CD14-positive monocyte (primary cell): Measurements from ENCODE around the gene RTN4RL1. TPM values are rescaled to one million over a fixed set of nuclear protein-coding genes. Genes with fewer than 3 reads are reported as not detected.

Experiments used
- DNase-seq, 3 donors: peaks; one replicate each; pipeline ENCODE4 v3.0.0-alpha.2; 2011 to 2022
- H2AFZ ChIP-seq: 2 replicates; pipeline ENCODE4 v1.6.0; 2012; ENCODE audit warnings: mild to moderate bottlenecking, low read depth, low read length, inconsistent platforms; ENCODE audit not compliant: insufficient read depth, poor library complexity, severe bottlenecking
- H3K27ac ChIP-seq, 2 donors: 1 replicate in 1 of 2; 2 replicates in 1 of 2; pipeline ENCODE4 v1.5.1; 2012 to 2013; ENCODE audit warnings: low read length in 2 of 2, control low read depth in 1 of 2, inconsistent platforms in 1 of 2, low read depth in 1 of 2, mild to moderate bottlenecking in 1 of 2
- H3K27me3 ChIP-seq, 2 donors: one replicate each; pipeline versions ENCODE4 v1.6.0 to v1.6.1; 2011 to 2013; ENCODE audit warnings: low read length in 2 of 2; ENCODE audit not compliant: control insufficient read depth in 2 of 2, insufficient read depth in 2 of 2
- H3K36me3 ChIP-seq, 2 donors: replicated peaks in 1 of 2; 1 replicate in 1 of 2; 2 replicates in 1 of 2; pipeline versions ENCODE4 v1.5.1 to v1.6.1; 2012 to 2013; ENCODE audit warnings: low read length in 2 of 2, control low read depth in 1 of 2, inconsistent platforms in 1 of 2, mild to moderate bottlenecking in 1 of 2; ENCODE audit not compliant: insufficient read depth in 2 of 2, control insufficient read depth in 1 of 2
- H3K4me1 ChIP-seq, 2 donors: 1 replicate in 1 of 2; 2 replicates in 1 of 2; pipeline versions ENCODE4 v1.5.1 to v1.6.1; 2012 to 2013; ENCODE audit warnings: low read length in 2 of 2, control low read depth in 1 of 2, inconsistent platforms in 1 of 2, mild to moderate bottlenecking in 1 of 2, moderate library complexity in 1 of 2; ENCODE audit not compliant: insufficient read depth in 2 of 2, control insufficient read depth in 1 of 2
- H3K4me2 ChIP-seq: replicated peaks from 2 replicates; pipeline ENCODE3; 2012; ENCODE audit warnings: low read length, moderate library complexity, mild to moderate bottlenecking; ENCODE audit not compliant: poor library complexity, severe bottlenecking; ENCODE audit errors: extremely low read depth
- H3K4me3 ChIP-seq, 3 experiments: fragments of 200-600 bp in 1 of 3; sonication (generic) in 1 of 3; replicated peaks in 1 of 3; 1 replicate in 2 of 3; 2 replicates in 1 of 3; pipeline ENCODE4 v1.5.1; 2011 to 2013; ENCODE audit warnings: low read length in 3 of 3, mild to moderate bottlenecking in 3 of 3, control low read depth in 2 of 3, low read depth in 2 of 3, inconsistent platforms in 1 of 3, moderate library complexity in 1 of 3
- H3K79me2 ChIP-seq: 2 replicates; pipeline ENCODE4 v1.6.0; 2012; ENCODE audit warnings: mild to moderate bottlenecking, control low read depth, inconsistent platforms, low read length, moderate library complexity; ENCODE audit not compliant: insufficient read depth
- H3K9ac ChIP-seq: 2 replicates; pipeline ENCODE4 v1.6.0; 2017; ENCODE audit warnings: low read length, mild to moderate bottlenecking; ENCODE audit not compliant: insufficient read depth, poor library complexity, severe bottlenecking
- H3K9me3 ChIP-seq, 2 donors: replicated peaks in 1 of 2; 1 replicate in 1 of 2; 2 replicates in 1 of 2; pipeline versions ENCODE4 v1.5.1 to v1.6.1; 2012 to 2013; ENCODE audit warnings: low read length in 2 of 2, control low read depth in 1 of 2; ENCODE audit not compliant: control insufficient read depth in 1 of 2, insufficient read depth in 1 of 2
- H4K20me1 ChIP-seq: 2 replicates; pipeline ENCODE4 v1.6.0; 2012; ENCODE audit warnings: mild to moderate bottlenecking, low read length, control low read depth, moderate library complexity; ENCODE audit not compliant: insufficient read depth
- H3K27ac Mint-ChIP-seq, 7 donors: one replicate each; pipeline ENCODE4 v1.8.0; 2020; ENCODE audit warnings: mild to moderate bottlenecking in 7 of 7, mixed read lengths in 7 of 7, moderate library complexity in 6 of 7, inconsistent platforms in 2 of 7
- H3K27me3 Mint-ChIP-seq, 3 donors: one replicate each; pipeline ENCODE4 v1.8.0; 2021 to 2022; ENCODE audit warnings: low read depth in 3 of 3, mild to moderate bottlenecking in 3 of 3, mixed read lengths in 3 of 3, moderate library complexity in 3 of 3, inconsistent platforms in 1 of 3
- H3K36me3 Mint-ChIP-seq, 2 donors: one replicate each; pipeline ENCODE4 v1.8.0; 2020; ENCODE audit warnings: mixed read lengths in 2 of 2, inconsistent platforms in 1 of 2, mild to moderate bottlenecking in 1 of 2
- H3K4me1 Mint-ChIP-seq: one replicate; pipeline ENCODE4 v1.8.0; 2020; ENCODE audit warnings: mild to moderate bottlenecking, mixed read lengths
- H3K4me3 Mint-ChIP-seq, 2 donors: one replicate each; pipeline ENCODE4 v1.8.0; 2020; ENCODE audit warnings: mild to moderate bottlenecking in 2 of 2, mixed read lengths in 2 of 2, moderate library complexity in 1 of 2
- H3K9me3 Mint-ChIP-seq, 7 donors: one replicate each; pipeline ENCODE4 v1.8.0; 2020 to 2022; ENCODE audit warnings: mixed read lengths in 7 of 7, mild to moderate bottlenecking in 6 of 7, moderate library complexity in 6 of 7, inconsistent platforms in 2 of 7
- CTCF ChIP-seq: fragments of 200-600 bp; IDR thresholded peaks from one replicate; pipeline ENCODE4 v1.8.0; 2022; ENCODE audit warnings: antibody characterized with exemption, mild to moderate bottlenecking
- WGBS: methylation state at CpG from one replicate; pipeline ENCODE4 v1.1.5; 2013; ENCODE audit warnings: missing lambda C conversion rate; ENCODE audit not compliant: insufficient coverage; 5-methylcytosine and 5-hydroxymethylcytosine counted together
- intact Hi-C, 2 donors: fragments of 100-400 bp; cut with micrococcal nuclease; formaldehyde crosslinking; loops; one replicate each; pipeline versions ENCODE4 v1.15.0 to v1.15.1; 2023
- polyA plus RNA-seq, 3 donors: library from polyadenylated mRNA; depleted of rRNA in 1 of 3; unstranded in 2 of 3; stranded (reverse) in 1 of 3; fragments of 300-500 nt in 2 of 3; fragments of >200 nt in 1 of 3; fragmentation: Illumina TruSeq in 2 of 3; gene quantifications; 1 replicate in 2 of 3; 2 replicates in 1 of 3; pipeline ENCODE4 v1.2.3, GENCODE V29; 2012 to 2021

The RTN4RL1 gene
- polyA plus RNA-seq, 3 donors = 0.07 to 0.29 (median 0.11) TPM

- Mint-ChIP-seq H3K4me1 (peaks cover 27% of the 10 kb centered on the region), H3K27me3 (peaks cover 46 to 49% (median 47%) of the 10 kb centered on the region in 3 donors), H3K27ac (peak within 1 kb of the TSS; percentile 54 to 87 (median 80)), H3K4me3 (peak within 1 kb of the TSS; percentile 95 to 97), H3K9me3 (peaks cover 0 to 20% (median 14%) of the 10 kb centered on the region in 7 donors), H3K36me3 (peaks cover 7% of the 10 kb centered on the region in 2 donors)
- Histone ChIP-seq H2AFZ (peak within 1 kb of the TSS; percentile 96), H3K27me3 (peaks cover 22 to 46% of the 10 kb centered on the region in 2 donors), H3K4me1 (peaks cover 26 to 33% of the 10 kb centered on the region in 2 donors), H3K9ac (peak within 1 kb of the TSS; percentile 79), H3K4me2 (peak within 1 kb of the TSS; percentile 98), H3K79me2 (no peaks in the 10 kb centered on the region), H3K4me3 (peak within 1 kb of the TSS; percentile 66 to 99 (median 91)), H3K36me3 (peaks cover 3 to 5% of the 10 kb centered on the region in 2 donors), H3K9me3 (peaks cover 8 to 9% of the 10 kb centered on the region in 2 donors), H4K20me1 (no peaks in the 10 kb centered on the region), H3K27ac (peak within 1 kb of the TSS in 1 of 2 donors; percentile 36)
- peak; percentile 73 to 77 (median 77) for DNase-seq
- no peak for TF ChIP-seq CTCF
- 2% methylated on average over 56 of the region's 59 CpGs for WGBS
- intact Hi-C loops = loop anchor here (10.0 kb wide), 2 partner anchors 145 to 315 kb away; partner anchors contain the start of gene TLCD2 (in 1 of the 2)
These were observed 5.0 kb upstream of the RTN4RL1 start, which contains the start of gene DPH1 for GRCh38 chr17:2029911-2030778. Gene DPH1, plus strand, starts transcription at chr17:2030153. Its CDS starts 17 bp downstream, at chr17:2030170.

GRCh38 chr17:2028737-2029136 lies 3.6 kb upstream of the RTN4RL1 start:
- Histone ChIP-seq H3K9ac (no peak overlapping the region), H3K27ac (no peak overlapping the region), H3K27me3 (peaks cover 24 to 55% of the 10 kb centered on the region in 2 donors), H3K9me3 (peaks cover 8 to 9% of the 10 kb centered on the region in 2 donors), H4K20me1 (no peaks in the 10 kb centered on the region), H3K36me3 (peaks cover 0 to 1% of the 10 kb centered on the region in 2 donors), H3K79me2 (no peaks in the 10 kb centered on the region), H3K4me2 (no peak overlapping the region), H2AFZ (no peak overlapping the region), H3K4me3 (no peak overlapping the region), H3K4me1 (peaks cover 31 to 47% of the 10 kb centered on the region in 2 donors)
- H3K36me3 Mint-ChIP-seq = peaks cover 7% of the 10 kb centered on the region in 2 donors
- H3K4me1 Mint-ChIP-seq = peaks cover 32% of the 10 kb centered on the region
- no peak for DNase-seq
- H3K27me3 Mint-ChIP-seq = peaks cover 50 to 61% (median 52%) of the 10 kb centered on the region in 3 donors
- peaks cover 0 to 25% (median 14%) of the 10 kb centered on the region in 7 donors for H3K9me3 Mint-ChIP-seq
- no peak for TF ChIP-seq CTCF
- intact Hi-C loops = loop anchor here in 1 of 2 donors (10.0 kb wide), 1 partner anchor 144 kb away; no protein-coding TSS in a partner anchor
- 68% methylated on average over 6 of the region's 6 CpGs for whole genome bisulfite sequencing
- peak overlapping the region in 1 of 2 donors; percentile 73 for H3K4me3 Mint-ChIP-seq
- no peak overlapping the region for H3K27ac Mint-ChIP-seq
